HCT116 (cell line): ENCODE data around the gene TMEM252. TPM values are rescaled to one million over a fixed set of nuclear protein-coding genes. Genes with fewer than 3 reads are reported as not detected.

Experiments
- ATAC-seq: fragments of 200-7000 bp; cut with Tn5 transposase; 2 replicates; pipeline ENCODE4 v1.9.1; 2020; ENCODE audit warnings: mild to moderate bottlenecking, moderate library complexity
- BruUV-seq: library from RNA; stranded (reverse); fragments of 400-500 nt; replicated peaks from 2 replicates; lab custom pipeline; 2021; lab: Mats Ljungman, UMichigan
- CTCF ChIA-PET: fragments of 300-600 bp; sonication (Branson Sonifier 250); formaldehyde crosslinking; loops from one replicate; lab custom pipeline; 2021; ENCODE audit warnings: antibody characterized with exemption; lab: Charles Lee
- POLR2A ChIA-PET: fragments of 300-600, 350-600 bp; sonication (Branson Sonifier 250); formaldehyde crosslinking; loops from one replicate; lab custom pipeline; 2021; ENCODE audit warnings: antibody characterized with exemption; lab: Charles Lee
- RAD21 ChIA-PET, 2 experiments: fragments of 300-600 bp; sonication (Branson Sonifier 250); formaldehyde crosslinking; loops; one replicate each; lab custom pipeline; 2023; ENCODE audit warnings: low total read pairs in 2 of 2; ENCODE audit not compliant: uncharacterized antibody in 2 of 2, unreplicated experiment in 2 of 2, low non-redundant PET in 1 of 2; lab: Charles Lee
- DNase-seq: peaks from one replicate; pipeline ENCODE4 v3.0.0-alpha.2; 2010; ENCODE audit warnings: low read depth, low spot score
- H2AFZ ChIP-seq: fragments of 200-600 bp; shearing (Covaris generic), sonication (generic); 2 replicates; pipeline ENCODE4 v1.6.1; 2017; ENCODE audit warnings: low read depth, mixed run types, mixed read lengths, antibody characterized with exemption, low read length; ENCODE audit not compliant: poor library complexity, severe bottlenecking
- H3K27ac ChIP-seq: 2 replicates; pipeline ENCODE4 v1.5.1; 2012; ENCODE audit warnings: low read depth, low read length
- H3K27me3 ChIP-seq: fragments of 200-600 bp; sonication (generic); 2 replicates; pipeline ENCODE4 v1.6.1; 2016; ENCODE audit warnings: mixed run types, low read length, mixed read lengths; ENCODE audit not compliant: insufficient read depth
- H3K36me3 ChIP-seq, 2 experiments: fragments of 200-500 bp in 1 of 2; fragments of 200-600 bp in 1 of 2; sonication (Bioruptor generic) in 1 of 2; sonication (generic) in 1 of 2; 2 replicates each; pipeline versions ENCODE4 v1.5.1 to v1.6.1; 2014 to 2016; ENCODE audit warnings: low read length in 2 of 2, inconsistent platforms in 1 of 2, mixed read lengths in 1 of 2, mixed run types in 1 of 2; ENCODE audit not compliant: insufficient read depth in 2 of 2, control insufficient read depth in 1 of 2
- H3K4me1 ChIP-seq, 2 experiments: fragments of 200-600 bp in 1 of 2; sonication (generic) in 1 of 2; 2 replicates each; pipeline versions ENCODE4 v1.5.1 to v1.6.1; 2012 to 2017; ENCODE audit warnings: low read length in 2 of 2, inconsistent platforms in 1 of 2, mild to moderate bottlenecking in 1 of 2, mixed read lengths in 1 of 2, mixed run types in 1 of 2, moderate library complexity in 1 of 2; ENCODE audit not compliant: insufficient read depth in 2 of 2, control insufficient read depth in 1 of 2
- H3K4me2 ChIP-seq: fragments of 200-600 bp; sonication (generic); 2 replicates; pipeline ENCODE4 v1.6.1; 2017; ENCODE audit warnings: mixed run types, low read length, mixed read lengths
- H3K4me3 ChIP-seq, 2 experiments: fragments of 200-600 bp in 1 of 2; sonication (generic) in 1 of 2; replicated peaks in 1 of 2; 2 replicates each; pipeline ENCODE4 v1.5.1; 2011 to 2016; ENCODE audit warnings: low read length in 2 of 2, control low read depth in 1 of 2, low read depth in 1 of 2, mild to moderate bottlenecking in 1 of 2, mixed read lengths in 1 of 2, mixed run types in 1 of 2
- H3K79me2 ChIP-seq: fragments of 200-600 bp; sonication (generic); 2 replicates; pipeline ENCODE4 v1.6.1; 2017; ENCODE audit warnings: mild to moderate bottlenecking, mixed run types, low read length, moderate library complexity, mixed read lengths; ENCODE audit not compliant: insufficient read depth
- H3K9ac ChIP-seq: fragments of 200-600 bp; sonication (generic); 2 replicates; pipeline ENCODE4 v1.6.1; 2016; ENCODE audit warnings: low read length, mixed read lengths
- H3K9me2 ChIP-seq: fragments of 200-600 bp; sonication (generic), shearing (Covaris generic); 2 replicates; pipeline ENCODE4 v1.6.1; 2017; ENCODE audit warnings: mixed run types, mild to moderate bottlenecking, moderate library complexity; ENCODE audit not compliant: insufficient read depth
- H3K9me3 ChIP-seq, 2 experiments: fragments of 200-500 bp in 1 of 2; fragments of 200-600 bp in 1 of 2; sonication (Bioruptor generic) in 1 of 2; sonication (generic) in 1 of 2; 2 replicates each; pipeline ENCODE4 v1.6.1; 2014 to 2017; ENCODE audit warnings: low read length in 2 of 2, mixed read lengths in 2 of 2, inconsistent platforms in 1 of 2, low read depth in 1 of 2, mild to moderate bottlenecking in 1 of 2, mixed run types in 1 of 2, moderate library complexity in 1 of 2; ENCODE audit not compliant: control insufficient read depth in 1 of 2, insufficient read depth in 1 of 2
- H4K20me1 ChIP-seq: fragments of 200-600 bp; sonication (generic), shearing (Covaris generic); 2 replicates; pipeline ENCODE4 v1.6.1; 2017; ENCODE audit warnings: mixed run types, mild to moderate bottlenecking, moderate library complexity; ENCODE audit not compliant: insufficient read depth
- EGR1 ChIP-seq: IDR thresholded peaks from 2 replicates; pipeline ENCODE4 v1.6.1; 2012; ENCODE audit warnings: low read depth
- EZH2 ChIP-seq: fragments of 200-600 bp; sonication (generic); IDR thresholded peaks from 2 replicates; pipeline ENCODE4 v1.6.1; 2017; ENCODE audit warnings: antibody characterized with exemption, mixed run types
- POLR2AphosphoS5 ChIP-seq: IDR thresholded peaks from 2 replicates; pipeline ENCODE4 v1.6.1; 2011; ENCODE audit warnings: mild to moderate bottlenecking, low read depth, low read length, moderate library complexity
- RAD21 ChIP-seq: IDR thresholded peaks from 2 replicates; pipeline ENCODE4 v1.6.1; 2012; ENCODE audit warnings: low read depth, mild to moderate bottlenecking
- REST ChIP-seq: IDR thresholded peaks from 2 replicates; pipeline ENCODE4 v1.6.1; 2012; ENCODE audit warnings: low read depth
- TCF7L2 ChIP-seq: IDR thresholded peaks from 2 replicates; pipeline ENCODE4 v1.7.0; 2011; ENCODE audit warnings: borderline replicate concordance, inconsistent platforms; ENCODE audit not compliant: insufficient read depth, insufficient read length; ENCODE audit errors: extremely low read depth
- YY1 ChIP-seq: IDR thresholded peaks from 2 replicates; pipeline ENCODE4 v1.6.1; 2011; ENCODE audit warnings: low read length, low read depth, moderate library complexity, mild to moderate bottlenecking; ENCODE audit not compliant: insufficient replicate concordance; ENCODE audit errors: extremely low read depth
- intact Hi-C: fragments of 100-400 bp; cut with micrococcal nuclease; formaldehyde crosslinking; loops from 2 replicates; pipeline ENCODE4 v1.10.0; 2022
- total RNA-seq: library from RNA; stranded (reverse); gene quantifications from one replicate; pipeline ENCODE4 v1.2.1, GENCODE V29; 2021; ENCODE audit not compliant: unreplicated experiment
- TF ChIP-seq, protein P1 (sequence below), 3 experiments: fragments of 200-600 bp in 1 of 3; sonication (generic) in 1 of 3; IDR thresholded peaks in 2 of 3; conservative IDR thresholded peaks in 1 of 3; 2 replicates each; pipeline ENCODE4 v1.5.1; 2012 to 2017; ENCODE audit warnings: low read depth in 2 of 3, low read length in 2 of 3, antibody characterized with exemption in 1 of 3, borderline replicate concordance in 1 of 3, control low read depth in 1 of 3, mild to moderate bottlenecking in 1 of 3, mixed read lengths in 1 of 3, mixed run types in 1 of 3, moderate library complexity in 1 of 3; ENCODE audit not compliant: insufficient read depth in 1 of 3

The TMEM252 gene
- total RNA-seq, 1 experiment from 2014 or later, result not detected

GRCh38 chr9:68507130-68507805, 33.4 kb downstream of the TMEM252 start:
- intact Hi-C loops, result no loop called here
- CTCF ChIA-PET, result interaction anchor here (0.8 to 1.5 kb wide), 3 partner anchors 35 to 165 kb away, joined by 3 to 5 read pairs (median 3); no protein-coding TSS in a partner anchor
- BruUV-seq, result no TSS peak

GRCh38 chr9:68506551-68506950, 34.1 kb downstream of the TMEM252 start:
- Histone ChIP-seq H3K36me3 (no peaks in the 10 kb centered on the region), H3K4me2 (no peak overlapping the region), H3K4me3 (no peak overlapping the region), H3K9ac (no peak overlapping the region), H4K20me1 (no peaks in the 10 kb centered on the region), H2AFZ (no peak overlapping the region), H3K9me2 (no peaks in the 10 kb centered on the region), H3K79me2 (no peaks in the 10 kb centered on the region), H3K27me3 (peaks cover 12% of the 10 kb centered on the region; the same call in 1 of the 2 replicates), H3K27ac (no peak overlapping the region), H3K4me1 (no peaks in the 10 kb centered on the region), H3K9me3 (no peaks in the 10 kb centered on the region)
- no TSS peak for BruUV-seq
- no peak for ATAC-seq
- RAD21 ChIA-PET, result no interaction called here
- CTCF ChIA-PET, result interaction anchor here (1.2 kb wide), 1 partner anchor 61 kb away, joined by 5 read pairs; no protein-coding TSS in a partner anchor
- no peak for DNase-seq
- intact Hi-C loops, result no loop called here
- POLR2A ChIA-PET, result no interaction called here
- no peak for TF ChIP-seq EZH2
- no peak for TF ChIP-seq YY1
- TF ChIP-seq, protein P1, sequence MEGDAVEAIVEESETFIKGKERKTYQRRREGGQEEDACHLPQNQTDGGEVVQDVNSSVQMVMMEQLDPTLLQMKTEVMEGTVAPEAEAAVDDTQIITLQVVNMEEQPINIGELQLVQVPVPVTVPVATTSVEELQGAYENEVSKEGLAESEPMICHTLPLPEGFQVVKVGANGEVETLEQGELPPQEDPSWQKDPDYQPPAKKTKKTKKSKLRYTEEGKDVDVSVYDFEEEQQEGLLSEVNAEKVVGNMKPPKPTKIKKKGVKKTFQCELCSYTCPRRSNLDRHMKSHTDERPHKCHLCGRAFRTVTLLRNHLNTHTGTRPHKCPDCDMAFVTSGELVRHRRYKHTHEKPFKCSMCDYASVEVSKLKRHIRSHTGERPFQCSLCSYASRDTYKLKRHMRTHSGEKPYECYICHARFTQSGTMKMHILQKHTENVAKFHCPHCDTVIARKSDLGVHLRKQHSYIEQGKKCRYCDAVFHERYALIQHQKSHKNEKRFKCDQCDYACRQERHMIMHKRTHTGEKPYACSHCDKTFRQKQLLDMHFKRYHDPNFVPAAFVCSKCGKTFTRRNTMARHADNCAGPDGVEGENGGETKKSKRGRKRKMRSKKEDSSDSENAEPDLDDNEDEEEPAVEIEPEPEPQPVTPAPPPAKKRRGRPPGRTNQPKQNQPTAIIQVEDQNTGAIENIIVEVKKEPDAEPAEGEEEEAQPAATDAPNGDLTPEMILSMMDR (IDR thresholded peaks at IDR 0.05 in 2 of 3, conservative IDR thresholded peaks at IDR 0.05 in 1 of 3; ENCODE audit: borderline replicate concordance in 1 of 3, insufficient read depth in 1 of 3, low read depth in 2 of 3, low read length in 2 of 3), result no peak
- no peak for TF ChIP-seq EGR1
- TF ChIP-seq REST, result no peak

More at GRCh38 chr9:68507130-68507805, 33.4 kb downstream of the TMEM252 start:
- H3K9me2 ChIP-seq, result no peaks in the 10 kb centered on the region
- no peaks in the 10 kb centered on the region for H4K20me1 ChIP-seq
- no peak for TF ChIP-seq TCF7L2
- no peak for TF ChIP-seq POLR2AphosphoS5
- peak; percentile 54 for TF ChIP-seq RAD21
- TF ChIP-seq, protein P1 (IDR thresholded peaks at IDR 0.05 in 2 of 3, conservative IDR thresholded peaks at IDR 0.05 in 1 of 3; ENCODE audit: borderline replicate concordance in 1 of 3, insufficient read depth in 1 of 3, low read depth in 2 of 3, low read length in 2 of 3), result peak; percentile 40 to 54 (median 50); a peak in 4 of 6 replicates
- peak overlapping the region; percentile 16 for H2AFZ ChIP-seq
- no peaks in the 10 kb centered on the region for H3K36me3 ChIP-seq
- no peak overlapping the region for H3K9ac ChIP-seq
- DNase-seq (peak; percentile 23), ATAC-seq (peak; percentile 53; the same call in 1 of the 2 replicates)
- no peak overlapping the region for H3K27ac ChIP-seq
- no peaks in the 10 kb centered on the region for H3K4me1 ChIP-seq
- H3K79me2 ChIP-seq, result no peaks in the 10 kb centered on the region
- H3K4me2 ChIP-seq, result no peak overlapping the region
- ChIA-PET RAD21 (no interaction called here), POLR2A (no interaction called here)
- peaks cover 12% of the 10 kb centered on the region; the same call in 1 of the 2 replicates for H3K27me3 ChIP-seq
- no peaks in the 10 kb centered on the region for H3K9me3 ChIP-seq
- no peak overlapping the region for H3K4me3 ChIP-seq
